HG03159 (cell line): ENCODE data around the gene INO80.

Experiments
- ATAC-seq: cut with Tn5 transposase; IDR thresholded peaks from one replicate; pipeline ENCODE4 v1.9.1; 2021; ENCODE audit warnings: mild to moderate bottlenecking, moderate library complexity; ENCODE audit not compliant: unreplicated experiment

INO80 gene

DNA sequence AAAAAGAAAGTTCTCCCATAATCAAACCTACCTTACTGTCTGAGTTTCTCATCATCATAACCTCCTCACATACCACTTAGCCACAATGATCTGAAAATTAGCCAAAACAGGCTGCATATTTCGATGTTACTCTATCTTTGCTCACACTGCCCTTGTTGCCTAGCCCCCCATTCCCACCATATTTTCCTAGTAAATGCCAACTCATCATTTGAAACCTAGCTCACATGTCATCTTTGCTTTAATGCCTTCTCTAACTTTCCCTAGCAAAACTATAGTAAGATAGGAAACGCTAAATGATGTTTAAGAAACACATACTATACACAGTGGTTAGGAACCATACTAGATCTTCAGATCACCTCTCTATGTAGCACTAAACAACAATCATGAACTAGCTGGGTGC lies 64.9 kb downstream of the INO80 start:
- no peak for ATAC-seq

DNA sequence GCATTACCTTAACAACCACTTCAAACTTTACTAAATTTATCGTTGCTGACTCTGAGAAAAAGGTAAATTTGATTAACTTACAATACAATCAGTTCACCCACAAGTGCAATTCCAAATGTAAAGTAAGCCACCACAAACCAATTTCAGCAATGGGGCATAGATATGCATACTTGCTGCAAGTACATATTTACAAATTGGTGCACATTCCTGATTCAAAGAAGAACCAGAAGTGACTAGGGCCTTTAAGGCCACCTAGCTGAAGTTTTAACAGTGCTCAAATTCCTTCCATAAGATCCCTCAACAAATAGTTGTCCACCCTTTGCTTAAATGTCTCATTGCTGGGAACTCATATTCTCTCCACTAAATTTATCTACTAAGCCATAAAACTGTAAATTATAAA lies 67.2 kb downstream of the INO80 start:
- ATAC-seq = no peak

DNA sequence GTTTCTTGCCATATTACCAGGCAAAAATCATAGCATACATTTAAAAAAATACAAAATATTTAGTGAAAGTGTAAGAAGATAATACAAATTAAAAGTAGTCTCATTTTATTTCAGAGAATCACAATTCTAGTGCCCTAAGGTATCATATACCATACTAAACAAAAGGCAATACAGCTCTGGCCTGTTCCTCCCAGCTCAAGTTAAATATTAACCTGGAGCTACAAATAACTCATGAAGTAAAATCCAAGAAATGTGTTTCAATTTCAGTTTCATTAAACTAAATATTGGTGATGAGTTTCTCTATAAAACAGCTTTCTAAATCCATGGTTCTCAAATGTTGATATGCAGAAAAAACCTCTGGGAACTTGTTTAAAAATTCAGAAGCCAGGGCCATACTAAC lies 67.7 kb downstream of the INO80 start:
- no peak for ATAC-seq

DNA sequence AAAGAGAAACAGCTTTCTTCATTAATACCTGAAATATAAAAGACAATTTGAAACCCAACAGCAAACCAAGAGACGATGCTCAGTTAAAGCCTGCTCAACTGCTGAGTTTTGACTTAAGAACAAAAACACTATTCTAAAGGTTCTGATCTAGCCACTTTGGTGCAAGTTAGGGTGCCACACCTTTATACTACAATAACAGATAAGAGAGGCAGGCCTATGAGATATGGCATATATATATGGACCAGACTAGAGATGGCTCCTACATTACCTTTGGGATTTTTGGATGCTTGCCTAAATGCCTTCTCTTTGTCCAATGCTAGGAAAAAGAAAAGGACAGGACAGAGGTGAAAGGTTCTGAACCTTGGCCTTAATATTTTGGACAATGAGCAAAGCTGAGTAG lies 68.6 kb downstream of the INO80 start:
- ATAC-seq = no peak

DNA sequence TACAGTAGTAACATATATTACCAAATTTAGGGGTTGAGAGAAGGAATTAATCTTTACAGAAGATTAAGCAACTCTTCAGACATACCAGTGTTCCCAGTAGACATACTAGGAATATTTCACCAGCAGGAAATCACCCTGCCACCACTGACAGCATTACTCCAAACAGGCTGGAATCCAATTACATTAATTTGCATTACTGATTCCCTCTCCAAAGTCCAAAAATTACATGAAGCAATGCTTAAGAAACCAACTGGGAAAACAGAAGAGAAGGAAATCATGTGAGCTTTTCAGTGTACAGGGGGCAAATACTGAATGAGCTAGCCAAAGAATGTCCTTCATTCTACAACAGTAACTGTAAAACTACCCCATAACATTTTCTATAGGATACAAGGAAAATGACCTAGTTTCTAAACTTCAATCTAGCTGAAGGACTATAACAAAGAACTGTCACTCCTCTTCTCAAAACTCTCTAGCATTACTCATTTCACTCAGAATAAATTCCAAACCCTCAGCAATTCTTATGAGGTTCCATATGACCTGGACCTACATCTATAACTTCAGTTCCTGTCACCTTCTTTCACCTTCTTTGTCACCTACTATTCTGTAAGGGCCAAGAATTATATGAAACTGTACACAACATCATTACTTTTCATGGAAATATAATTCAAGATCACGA lies 72.7 kb downstream of the INO80 start:
- ATAC-seq = no peak

DNA sequence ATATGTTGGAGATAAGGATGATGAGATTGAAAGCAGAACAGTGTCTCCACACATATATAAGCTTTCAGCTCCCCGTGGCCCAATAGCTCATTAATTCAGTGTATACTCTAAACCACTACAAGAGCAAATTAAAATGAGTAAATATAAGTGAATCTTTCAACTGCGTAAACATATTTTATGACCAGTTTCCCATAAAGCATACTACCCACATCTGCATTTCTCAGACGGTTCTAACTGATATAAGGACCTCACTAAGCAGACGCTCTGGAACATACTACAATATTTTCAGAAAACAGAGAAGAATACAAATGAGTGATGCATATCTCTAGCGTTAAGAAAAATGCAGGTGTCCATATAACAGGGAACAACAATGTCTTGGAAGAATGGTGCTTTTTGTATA lies 73.2 kb downstream of the INO80 start:
- no peak for ATAC-seq

DNA sequence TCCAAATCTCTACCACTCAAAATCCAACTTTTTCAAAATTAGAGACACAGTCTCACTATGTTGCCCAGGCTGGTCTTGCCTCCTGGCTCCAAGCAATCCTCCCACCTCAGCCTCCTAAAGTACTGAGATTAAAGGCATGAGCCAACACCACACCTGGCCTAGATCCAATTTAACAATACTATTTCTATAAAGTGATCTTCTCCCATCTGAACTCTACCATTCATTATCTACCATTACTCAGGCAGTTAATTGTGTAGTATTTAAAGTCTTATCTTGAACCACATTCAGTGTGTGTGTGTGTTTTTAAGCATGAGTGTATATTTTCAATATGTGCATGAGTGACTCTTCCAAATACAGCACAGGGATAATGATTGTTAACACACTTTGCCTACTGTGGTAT lies 77.0 kb downstream of the INO80 start:
- no peak for ATAC-seq

DNA sequence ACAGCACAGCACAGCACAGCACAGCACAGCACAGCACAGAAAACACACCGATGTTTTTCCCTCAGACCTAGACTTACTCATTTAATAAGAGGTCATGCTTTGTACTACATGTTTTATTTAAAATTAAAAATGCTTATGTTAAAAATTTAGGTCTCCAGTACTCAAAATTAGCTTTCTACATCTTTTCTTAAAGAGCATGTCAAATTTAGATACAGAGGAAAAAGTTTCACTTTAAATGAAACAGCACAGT lies 84.1 kb downstream of the INO80 start:
- ATAC-seq = no peak

DNA sequence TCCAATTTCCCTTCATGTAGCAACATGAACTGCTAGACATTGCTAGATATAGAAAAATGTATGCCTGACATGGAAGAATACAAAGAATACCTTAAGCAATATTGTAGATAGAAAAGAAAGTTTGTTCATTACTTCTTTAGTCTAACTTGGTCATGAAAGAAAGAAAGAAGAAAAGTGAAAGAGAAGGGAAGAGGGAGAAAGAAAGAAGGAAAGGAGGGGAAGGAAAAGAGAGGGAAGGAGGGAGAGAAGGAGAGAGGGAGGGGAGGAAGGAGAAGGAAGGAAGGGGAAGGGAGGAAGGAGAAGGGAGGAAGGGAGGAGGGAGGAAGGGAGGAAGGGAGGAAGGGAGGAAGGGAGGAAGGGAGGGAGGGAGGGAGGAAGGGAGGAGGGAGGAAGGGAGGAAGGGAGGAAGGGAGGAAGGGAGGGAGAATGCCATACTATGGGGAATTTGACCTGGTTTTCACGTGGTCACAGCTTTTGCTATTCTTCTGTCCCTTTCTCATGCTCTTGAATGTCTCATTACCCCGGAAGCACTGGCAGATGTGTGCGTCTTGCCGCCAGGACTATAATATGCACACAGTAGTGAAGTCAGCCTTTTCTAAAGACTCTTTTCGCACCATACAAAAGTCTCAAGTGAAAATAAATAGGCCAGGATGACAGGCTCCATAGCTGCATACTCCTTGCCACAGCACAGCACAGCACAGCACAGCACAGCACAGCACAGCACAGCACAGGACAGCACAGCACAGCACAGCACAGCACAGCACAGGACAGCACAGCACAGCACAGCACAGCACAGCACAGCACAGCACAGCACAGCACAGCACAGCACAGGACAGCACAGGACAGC lies 84.6 kb downstream of the INO80 start:
- ATAC-seq = no peak

DNA sequence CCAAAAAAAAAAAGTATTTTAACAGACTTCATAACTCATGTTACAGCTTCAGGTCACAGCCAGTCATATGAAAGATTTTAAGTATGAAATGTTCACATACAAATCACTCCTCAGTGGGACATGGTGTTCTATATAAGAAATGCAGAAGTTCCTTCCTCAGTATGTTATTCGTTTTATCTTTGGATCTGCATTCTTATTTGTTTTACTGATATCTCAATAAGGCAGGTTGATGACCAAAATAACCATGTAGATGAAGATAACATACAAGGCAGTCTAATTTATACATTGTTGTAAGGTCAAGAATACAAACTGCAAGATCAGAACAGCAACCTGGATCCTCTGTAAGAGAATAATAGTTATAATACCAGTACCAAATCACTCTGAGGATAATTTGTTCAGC lies 87.2 kb downstream of the INO80 start:
- no peak for ATAC-seq

DNA sequence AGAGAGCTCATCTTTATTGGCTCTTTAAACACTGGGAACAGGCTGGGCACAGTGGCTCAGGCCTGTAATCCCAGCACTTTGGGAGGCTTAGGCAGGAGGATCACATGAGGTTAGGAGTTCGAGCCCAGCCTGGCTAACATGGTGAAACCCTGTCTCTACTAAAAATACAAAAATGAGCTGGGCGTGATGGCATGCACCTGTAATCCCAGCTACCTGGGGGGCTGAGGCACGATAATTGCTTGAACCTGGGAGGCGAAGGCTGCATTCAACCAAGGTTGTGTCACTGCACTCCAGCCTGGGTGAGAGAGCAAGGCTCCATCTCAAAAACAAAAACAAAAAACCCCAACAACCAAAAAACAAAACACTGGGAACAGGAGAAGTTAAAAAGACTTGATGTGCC lies 90.7 kb downstream of the INO80 start:
- no peak for ATAC-seq

DNA sequence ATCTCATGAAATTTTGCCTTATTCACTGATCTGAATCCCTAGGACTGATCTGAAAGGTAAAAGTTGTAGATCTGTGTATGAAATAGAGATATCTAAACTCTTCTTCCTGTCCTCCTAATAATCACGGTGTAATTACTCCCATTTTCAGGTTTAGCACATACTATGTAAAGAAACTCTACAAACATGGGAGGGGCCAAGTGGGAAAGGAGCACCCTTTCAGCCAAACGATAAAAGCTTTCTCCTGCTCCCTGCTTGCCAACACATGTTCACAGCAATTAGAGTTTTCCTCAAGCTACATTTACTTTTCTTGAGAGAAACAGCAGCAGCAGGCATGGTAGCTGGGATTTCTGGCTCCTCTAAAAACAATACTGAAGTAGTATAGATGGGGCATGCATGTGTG lies 91.2 kb downstream of the INO80 start:
- no peak for ATAC-seq

DNA sequence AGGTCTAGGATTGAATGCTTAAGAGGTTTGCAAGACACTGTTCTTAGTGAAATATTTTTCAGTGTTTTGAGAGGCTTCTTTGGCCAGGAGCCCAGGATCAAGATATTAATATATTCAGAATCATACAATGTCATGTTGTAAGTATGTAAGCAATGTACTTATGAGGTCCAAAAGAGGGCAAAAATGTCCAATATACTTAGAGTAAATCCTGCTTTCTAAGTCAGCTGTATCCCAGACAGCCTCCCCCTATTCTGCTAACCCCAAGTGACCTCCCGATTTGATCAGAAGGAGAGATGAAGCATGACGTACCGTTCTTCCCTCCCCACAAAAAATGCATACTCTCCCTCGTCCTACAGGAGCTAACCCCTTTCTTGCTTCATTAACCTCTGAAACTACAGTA lies 91.9 kb downstream of the INO80 start:
- ATAC-seq = no peak

DNA sequence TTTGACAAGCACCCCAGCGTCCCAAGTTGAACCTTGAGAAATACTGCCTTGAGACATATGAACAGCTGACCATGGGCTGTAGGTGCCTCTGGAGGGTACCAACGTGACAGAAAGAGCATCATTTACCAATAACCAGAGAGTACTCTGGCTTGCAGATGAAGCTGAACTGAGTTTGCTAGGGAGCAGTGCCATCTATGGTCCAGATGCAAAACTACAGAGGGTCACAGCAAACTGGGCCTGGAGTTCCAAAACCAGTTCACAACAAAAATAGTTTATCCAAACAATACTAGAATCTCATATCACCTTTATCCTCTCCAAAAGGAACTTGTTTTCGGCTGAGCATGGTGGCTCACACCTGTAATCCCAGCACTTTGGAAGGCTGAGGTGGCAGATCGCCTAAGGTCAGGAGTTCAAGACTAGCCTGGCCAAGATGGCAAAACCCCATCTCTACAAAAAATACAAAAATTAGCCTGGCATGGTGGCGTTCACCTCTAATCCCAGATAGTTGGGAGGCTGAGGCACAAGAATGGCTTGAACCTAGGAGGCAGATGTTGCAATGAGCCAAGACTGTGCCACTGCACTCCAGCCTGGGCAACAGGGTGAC lies 93.5 kb downstream of the INO80 start:
- no peak for ATAC-seq

DNA sequence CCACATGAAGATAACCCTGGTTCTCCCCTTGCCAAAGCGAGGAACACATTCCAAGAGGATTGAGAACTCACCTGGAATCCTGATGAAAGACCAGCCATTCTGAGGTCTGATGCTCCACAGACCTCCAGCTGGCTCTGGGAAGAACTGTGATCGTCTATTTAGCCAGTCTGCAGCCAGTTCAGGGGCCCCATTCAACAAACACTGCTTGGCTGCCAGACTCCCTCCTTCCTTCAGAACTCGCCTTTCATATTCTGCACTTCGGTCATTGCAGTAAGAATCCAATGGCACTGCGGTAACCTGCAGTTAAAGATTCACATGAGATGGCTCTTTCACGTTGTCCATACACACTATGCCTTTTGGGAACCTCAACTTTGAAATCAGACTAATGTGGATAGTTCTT lies 95.3 kb downstream of the INO80 start:
- no peak for ATAC-seq

DNA sequence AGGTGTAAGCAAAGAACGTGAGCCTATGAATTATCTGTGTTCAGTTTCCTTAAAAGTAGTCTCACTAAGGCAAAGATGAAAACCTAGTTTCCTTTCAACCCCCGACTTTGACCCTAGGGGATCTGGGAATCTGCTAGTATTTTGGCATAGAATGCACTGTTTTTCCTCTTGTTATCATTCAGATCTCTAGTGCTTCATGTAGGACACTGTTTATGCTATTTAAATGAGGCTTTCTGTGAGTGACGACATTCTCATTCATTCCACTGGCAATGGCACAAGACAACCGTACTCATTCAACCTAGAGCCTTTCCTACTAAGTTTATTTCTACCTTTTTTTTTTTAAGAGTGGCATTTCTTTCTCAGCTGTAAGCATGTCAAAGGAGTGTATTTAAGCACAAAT lies 95.8 kb downstream of the INO80 start:
- ATAC-seq = no peak

DNA sequence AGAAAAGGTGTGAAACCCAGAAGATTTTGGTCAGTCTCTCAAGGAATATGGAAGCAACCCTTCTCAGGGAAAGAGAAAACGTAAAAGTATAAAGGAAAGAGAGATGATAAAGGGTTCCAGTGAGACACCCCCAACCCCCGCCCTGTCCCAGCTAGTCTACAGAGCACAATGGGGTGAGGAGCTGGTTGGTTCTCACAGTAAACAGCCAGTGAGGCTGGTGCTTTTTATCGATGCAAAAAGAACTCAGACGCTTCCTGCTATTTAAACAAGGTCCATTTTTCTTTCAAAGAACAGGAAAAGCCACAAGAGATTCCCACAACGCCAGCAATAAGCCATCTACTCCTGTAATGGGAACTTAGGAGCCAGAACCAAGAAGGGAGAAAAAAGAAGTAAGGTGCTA lies 96.9 kb downstream of the INO80 start:
- ATAC-seq = no peak

DNA sequence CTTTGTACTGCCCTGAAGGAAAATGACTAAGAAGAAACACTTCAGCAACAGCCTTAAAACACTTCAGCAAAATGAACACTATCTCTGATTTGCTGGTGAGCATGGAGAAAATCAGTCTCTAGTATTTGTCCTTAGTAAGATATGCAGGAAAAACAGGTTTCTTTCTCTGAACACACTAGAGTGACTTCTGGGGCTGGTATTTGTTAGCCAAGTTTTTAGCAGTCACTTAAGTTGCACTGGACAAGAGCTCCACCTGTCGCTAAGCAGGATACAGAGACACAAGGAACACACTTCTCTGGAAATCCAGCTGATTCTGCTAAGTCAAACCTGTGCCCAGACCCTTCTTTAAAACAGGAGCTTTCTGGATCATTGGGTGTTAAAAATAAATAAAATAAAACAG lies 97.5 kb downstream of the INO80 start:
- ATAC-seq = no peak

DNA sequence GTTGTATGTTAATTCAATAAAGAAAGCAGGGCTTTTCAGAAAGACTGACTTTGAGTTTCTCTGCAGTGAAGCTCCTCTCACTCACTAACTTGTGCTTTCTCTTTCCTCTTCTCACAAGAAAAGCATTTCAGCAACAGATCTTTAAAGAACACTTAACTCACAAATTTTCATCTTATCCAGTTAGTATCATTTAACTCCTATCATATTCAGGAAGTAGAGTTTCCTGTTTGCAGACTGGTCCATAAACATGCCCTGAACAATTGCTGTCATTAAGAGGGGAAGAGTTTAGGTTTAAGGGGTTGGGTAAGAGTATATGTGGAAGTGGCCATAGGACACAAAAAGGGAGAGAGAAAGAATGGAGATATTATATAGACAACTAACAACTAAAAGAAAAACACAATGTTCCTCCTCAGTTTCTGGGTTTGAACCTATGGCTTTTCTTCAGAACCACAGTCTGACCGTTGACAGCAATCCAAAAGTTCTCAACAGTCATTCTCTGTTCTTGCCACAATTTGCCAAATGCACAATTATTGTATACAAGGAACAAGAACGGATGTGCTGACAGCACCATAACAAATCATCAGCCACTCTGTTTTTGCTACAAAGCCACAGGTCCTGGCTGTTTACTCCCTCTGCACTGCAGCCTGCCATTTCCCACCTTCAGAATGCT lies 98.9 kb downstream of the INO80 start:
- ATAC-seq = no peak

DNA sequence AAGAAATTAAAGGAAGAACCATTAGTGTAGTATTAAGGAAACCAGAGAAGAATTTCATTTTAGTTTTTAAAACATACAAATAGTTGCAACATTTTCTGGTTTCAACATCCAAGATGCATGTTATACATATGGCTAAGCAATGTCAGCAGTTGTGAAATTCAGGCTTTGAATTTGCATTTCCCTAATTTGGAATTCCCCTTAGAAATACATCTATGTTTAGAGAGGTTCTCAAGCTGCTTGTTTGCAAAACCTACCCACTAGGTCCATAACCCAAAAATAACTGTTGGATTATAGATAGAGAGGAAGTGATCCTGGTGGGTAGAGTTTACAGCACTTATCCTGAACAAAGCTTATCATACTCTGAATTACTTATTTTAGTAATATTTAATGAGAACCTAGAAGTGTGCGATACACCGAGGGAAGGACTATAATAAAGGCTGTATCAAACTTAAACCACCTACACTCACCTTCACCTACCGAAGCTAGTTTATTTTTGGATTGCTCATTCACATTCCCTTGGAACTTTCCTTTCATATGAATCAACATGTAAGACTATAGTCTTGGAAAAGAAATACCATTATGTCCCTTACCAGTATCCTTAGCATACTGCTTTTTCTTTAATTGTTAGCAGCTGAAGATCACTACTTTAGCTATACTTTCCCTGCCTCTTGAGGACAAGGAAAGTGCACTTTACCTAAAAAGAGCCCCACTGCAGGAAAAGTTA lies 102.2 kb downstream of the INO80 start:
- ATAC-seq = no peak

DNA sequence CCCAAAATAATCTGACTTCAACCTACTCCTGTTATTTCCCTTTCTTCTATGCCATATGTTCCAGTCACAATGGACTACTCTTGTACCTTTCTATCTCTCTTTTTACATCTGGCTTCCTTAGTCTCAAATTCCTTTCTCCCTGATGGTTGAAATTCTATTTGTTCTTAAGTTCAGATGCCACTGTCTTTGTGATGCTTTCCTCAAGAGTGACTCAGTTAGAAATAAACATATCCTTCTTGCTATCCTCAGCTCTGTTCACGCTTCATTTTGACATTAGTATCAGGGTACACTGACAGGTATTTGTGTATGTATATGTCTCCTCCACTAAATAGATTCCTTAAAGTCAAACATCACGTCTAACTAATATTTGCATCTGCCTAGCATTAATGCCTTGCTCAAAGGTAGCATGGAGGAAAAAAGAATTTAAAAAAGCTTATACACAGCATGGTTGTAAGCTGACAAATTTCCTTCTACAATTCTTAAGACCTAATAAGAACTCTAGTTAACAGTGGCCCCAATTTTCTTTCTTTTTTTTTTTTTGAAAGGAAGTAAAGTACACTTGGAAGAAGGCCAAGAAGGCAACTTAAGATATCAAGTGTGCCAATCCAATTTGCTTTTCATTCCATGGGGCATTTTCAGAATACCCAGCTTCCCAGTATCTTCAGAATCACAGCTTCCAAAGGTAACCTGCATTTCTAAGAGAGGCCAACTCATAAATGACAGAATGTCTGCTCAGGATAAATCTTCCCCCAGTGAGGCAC lies 104.8 kb downstream of the INO80 start:
- no peak for ATAC-seq
